GM10266 (cell line): Measurements from ENCODE around the gene TRAPPC10.
A peak's percentile ranks its signal among the peaks of the same experiment; 100 is the strongest.

Experiments
- DNase-seq: peaks from one replicate; pipeline ENCODE4 v3.0.0; 2012; ENCODE audit errors: extremely low spot score
- CTCF ChIP-seq: IDR thresholded peaks from 2 replicates; pipeline ENCODE4 v1.5.1; 2012; ENCODE audit warnings: mild to moderate bottlenecking, low read depth; ENCODE audit not compliant: control insufficient read depth, insufficient read depth; ENCODE audit errors: missing control alignments

The TRAPPC10 gene

GRCh38 chr21:44066116-44066515 lies 54.0 kb downstream of the TRAPPC10 start:
- no peak for DNase-seq
- no peak for TF ChIP-seq CTCF

- TF ChIP-seq CTCF: peak; percentile 17
These were observed 55.1 kb downstream of the TRAPPC10 start for GRCh38 chr21:44067011-44067839.

GRCh38 chr21:44070391-44070790 lies 58.3 kb downstream of the TRAPPC10 start:
- no peak for DNase-seq
- no peak for TF ChIP-seq CTCF

More at GRCh38 chr21:44067011-44067839, 55.1 kb downstream of the TRAPPC10 start:
- no peak for DNase-seq

- DNase-seq: no peak
- TF ChIP-seq CTCF: no peak
These were observed 59.4 kb downstream of the TRAPPC10 start for GRCh38 chr21:44071359-44072104.

- DNase-seq: no peak
- TF ChIP-seq CTCF: no peak
These were observed 60.0 kb downstream of the TRAPPC10 start for GRCh38 chr21:44072111-44072510.

- TF ChIP-seq CTCF: no peak
- DNase-seq: no peak
These were observed 62.3 kb downstream of the TRAPPC10 start for GRCh38 chr21:44074315-44074958.
